Measurements from ENCODE around the gene CPLANE2. TPM values are rescaled to one million over a fixed set of nuclear protein-coding genes. Genes with fewer than 3 reads are reported as not detected.
"Not testable (repeated sequence)": the region's sequence is repeated elsewhere in the genome, so short reads cannot be mapped to it uniquely, and the experiment has no call there.

Gene CPLANE2
- total RNA-seq, 1 experiment from 2014 or later, result 5.0 TPM

- no peak for TF ChIP-seq IRF2 (CRISPR knock-in tag; IDR thresholded peaks at IDR 0.05; ENCODE audit: borderline replicate concordance, low read depth)
- no peak for TF ChIP-seq MAX (CRISPR knock-in tag; IDR thresholded peaks at IDR 0.05)
- TF ChIP-seq, protein P1, sequence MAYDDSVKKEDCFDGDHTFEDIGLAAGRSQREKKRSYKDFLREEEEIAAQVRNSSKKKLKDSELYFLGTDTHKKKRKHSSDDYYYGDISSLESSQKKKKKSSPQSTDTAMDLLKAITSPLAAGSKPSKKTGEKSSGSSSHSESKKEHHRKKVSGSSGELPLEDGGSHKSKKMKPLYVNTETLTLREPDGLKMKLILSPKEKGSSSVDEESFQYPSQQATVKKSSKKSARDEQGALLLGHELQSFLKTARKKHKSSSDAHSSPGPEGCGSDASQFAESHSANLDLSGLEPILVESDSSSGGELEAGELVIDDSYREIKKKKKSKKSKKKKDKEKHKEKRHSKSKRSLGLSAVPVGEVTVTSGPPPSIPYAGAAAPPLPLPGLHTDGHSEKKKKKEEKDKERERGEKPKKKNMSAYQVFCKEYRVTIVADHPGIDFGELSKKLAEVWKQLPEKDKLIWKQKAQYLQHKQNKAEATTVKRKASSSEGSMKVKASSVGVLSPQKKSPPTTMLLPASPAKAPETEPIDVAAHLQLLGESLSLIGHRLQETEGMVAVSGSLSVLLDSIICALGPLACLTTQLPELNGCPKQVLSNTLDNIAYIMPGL (CRISPR knock-in tag; IDR thresholded peaks at IDR 0.05), result no peak
These were observed 10.0 kb upstream of the CPLANE2 start (continued) for GRCh38 chr1:16246961-16247360.

GRCh38 chr1:16246239-16246638 is 9.3 kb upstream of the CPLANE2 start:
- DNase-seq (ENCODE audit: low spot score); H3K4me3 Mint-ChIP-seq; POLR2A ChIA-PET; H3K36me3 Mint-ChIP-seq; H3K9me3 Mint-ChIP-seq; ATAC-seq; H3K4me1 Mint-ChIP-seq; H3K27ac Mint-ChIP-seq; H3K27me3 Mint-ChIP-seq (ENCODE audit: low read depth): not testable (repeated sequence)
- TF ChIP-seq ZNF121 (CRISPR knock-in tag; IDR thresholded peaks at IDR 0.05), result peak; percentile 29; the same call in 1 of the 2 replicates
- CTCF ChIA-PET, result interaction anchor here (1.0 to 2.4 kb wide), 5 partner anchors 10 to 375 kb away, joined by 3 to 13 read pairs (median 7); partner anchors contain the start of genes CPLANE2 and FAM131C

GRCh38 chr1:16245476-16246196 is 8.7 kb upstream of the CPLANE2 start:
- no peak overlapping the region for H3K4me3 Mint-ChIP-seq
- H3K27me3 Mint-ChIP-seq (ENCODE audit: low read depth), result no peaks in the 10 kb centered on the region
- peaks cover 3% of the 10 kb centered on the region; the same call in 1 of the 2 replicates for H3K36me3 Mint-ChIP-seq
- TF ChIP-seq TEAD4 (CRISPR knock-in tag; IDR thresholded peaks at IDR 0.05) (no peak), PRRX2 (CRISPR knock-in tag; IDR thresholded peaks at IDR 0.05) (no peak), JUN (CRISPR knock-in tag; IDR thresholded peaks at IDR 0.05) (no peak), FOXP4 (CRISPR knock-in tag; IDR thresholded peaks at IDR 0.05) (no peak), ZNF423 (CRISPR knock-in tag; IDR thresholded peaks at IDR 0.05) (no peak), NR3C1 (CRISPR knock-in tag; conservative IDR thresholded peaks at IDR 0.05; ENCODE audit: low read depth) (no peak), STAT6 (CRISPR knock-in tag; conservative IDR thresholded peaks at IDR 0.05; ENCODE audit: low read depth) (no peak), NR2C2 (CRISPR knock-in tag; IDR thresholded peaks at IDR 0.05) (no peak), MYBL2 (CRISPR knock-in tag; IDR thresholded peaks at IDR 0.05) (no peak), MLX (CRISPR knock-in tag; IDR thresholded peaks at IDR 0.05) (no peak), PREB (CRISPR knock-in tag; IDR thresholded peaks at IDR 0.05; ENCODE audit: borderline replicate concordance) (no peak), RELA (CRISPR knock-in tag; IDR thresholded peaks at IDR 0.05; ENCODE audit: borderline replicate concordance) (no peak)
- TF ChIP-seq, protein P2, sequence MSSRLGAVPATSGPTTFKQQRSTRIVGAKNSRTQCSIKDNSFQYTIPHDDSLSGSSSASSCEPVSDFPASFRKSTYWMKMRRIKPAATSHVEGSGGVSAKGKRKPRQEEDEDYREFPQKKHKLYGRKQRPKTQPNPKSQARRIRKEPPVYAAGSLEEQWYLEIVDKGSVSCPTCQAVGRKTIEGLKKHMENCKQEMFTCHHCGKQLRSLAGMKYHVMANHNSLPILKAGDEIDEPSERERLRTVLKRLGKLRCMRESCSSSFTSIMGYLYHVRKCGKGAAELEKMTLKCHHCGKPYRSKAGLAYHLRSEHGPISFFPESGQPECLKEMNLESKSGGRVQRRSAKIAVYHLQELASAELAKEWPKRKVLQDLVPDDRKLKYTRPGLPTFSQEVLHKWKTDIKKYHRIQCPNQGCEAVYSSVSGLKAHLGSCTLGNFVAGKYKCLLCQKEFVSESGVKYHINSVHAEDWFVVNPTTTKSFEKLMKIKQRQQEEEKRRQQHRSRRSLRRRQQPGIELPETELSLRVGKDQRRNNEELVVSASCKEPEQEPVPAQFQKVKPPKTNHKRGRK (CRISPR knock-in tag; IDR thresholded peaks at IDR 0.05; ENCODE audit: borderline replicate concordance), result no peak
- no peak overlapping the region for H3K27ac Mint-ChIP-seq
- ChIA-PET CTCF (interaction anchor here (0.9 to 2.4 kb wide), 11 partner anchors 9 to 375 kb away, joined by 3 to 23 read pairs (median 4); partner anchors contain the start of genes CPLANE2 and FAM131C), POLR2A (no interaction called here)
- H3K4me1 Mint-ChIP-seq, result peaks cover 6% of the 10 kb centered on the region; the same call in 1 of the 2 replicates
- H3K9me3 Mint-ChIP-seq, result no peaks in the 10 kb centered on the region
- ATAC-seq, result no peak
- DNase-seq (ENCODE audit: low spot score), result no peak

Data from WTC11 (cell line).